GM10847 (cell line): ENCODE measurements around the gene KEL.

ENCODE experiments used
- POLR2A ChIP-seq: IDR thresholded peaks from 2 replicates; pipeline ENCODE4 v1.6.1; 2011; ENCODE audit not compliant: insufficient read length; ENCODE audit errors: extremely low read depth

KEL gene

DNA sequence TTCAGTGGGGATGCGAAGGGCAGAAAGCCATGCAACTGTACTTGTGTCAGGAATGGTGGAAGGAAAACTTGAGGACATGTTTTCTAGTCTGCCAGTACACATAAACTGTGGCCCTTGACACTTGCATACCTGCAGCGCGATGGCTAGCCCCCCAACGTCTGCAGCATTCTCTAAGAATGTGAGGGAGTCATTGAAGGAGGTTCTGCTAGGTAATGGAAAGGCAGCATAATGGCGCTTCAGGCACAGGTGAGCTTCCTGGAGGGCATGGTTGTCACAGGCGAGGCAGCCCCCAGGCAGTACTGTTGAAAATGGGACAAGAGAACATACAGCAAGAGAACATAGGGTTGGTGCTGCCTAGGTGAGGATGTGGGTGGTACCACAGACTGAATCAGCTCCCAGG lies 19.4 kb downstream of the KEL start:
- TF ChIP-seq POLR2A: no peak

GRCh38 chr7:142941541-142941940 lies 20.6 kb downstream of the KEL start:
- no peak for TF ChIP-seq POLR2A

DNA sequence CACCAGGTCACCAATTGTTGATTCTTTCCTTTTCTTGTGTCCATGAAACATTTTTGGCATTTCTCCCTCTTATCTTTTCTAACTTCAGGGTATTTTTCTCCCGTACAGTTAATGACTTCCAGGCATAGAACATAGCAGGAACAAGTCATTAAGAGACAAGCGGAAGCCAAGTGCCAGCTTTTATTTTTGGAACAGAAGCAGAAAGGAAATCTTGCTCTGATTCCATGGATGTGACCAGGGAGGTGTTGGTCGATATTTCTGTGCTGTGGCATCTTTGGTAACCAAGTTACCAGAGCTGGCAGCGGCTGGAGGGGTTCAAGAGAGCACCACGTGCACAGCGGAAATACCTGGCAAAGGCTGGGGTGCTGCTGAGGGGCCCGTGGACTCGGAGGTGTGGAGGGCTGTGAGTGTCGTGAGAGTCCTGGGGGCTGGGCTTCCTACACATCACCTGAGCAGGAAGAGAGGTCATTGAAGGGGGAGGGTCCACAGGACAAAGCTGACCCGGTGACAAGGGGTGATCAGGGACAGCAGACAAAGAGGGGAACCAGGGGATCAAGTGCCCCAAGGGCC lies 21.1 kb downstream of the KEL start:
- no peak for TF ChIP-seq POLR2A

DNA sequence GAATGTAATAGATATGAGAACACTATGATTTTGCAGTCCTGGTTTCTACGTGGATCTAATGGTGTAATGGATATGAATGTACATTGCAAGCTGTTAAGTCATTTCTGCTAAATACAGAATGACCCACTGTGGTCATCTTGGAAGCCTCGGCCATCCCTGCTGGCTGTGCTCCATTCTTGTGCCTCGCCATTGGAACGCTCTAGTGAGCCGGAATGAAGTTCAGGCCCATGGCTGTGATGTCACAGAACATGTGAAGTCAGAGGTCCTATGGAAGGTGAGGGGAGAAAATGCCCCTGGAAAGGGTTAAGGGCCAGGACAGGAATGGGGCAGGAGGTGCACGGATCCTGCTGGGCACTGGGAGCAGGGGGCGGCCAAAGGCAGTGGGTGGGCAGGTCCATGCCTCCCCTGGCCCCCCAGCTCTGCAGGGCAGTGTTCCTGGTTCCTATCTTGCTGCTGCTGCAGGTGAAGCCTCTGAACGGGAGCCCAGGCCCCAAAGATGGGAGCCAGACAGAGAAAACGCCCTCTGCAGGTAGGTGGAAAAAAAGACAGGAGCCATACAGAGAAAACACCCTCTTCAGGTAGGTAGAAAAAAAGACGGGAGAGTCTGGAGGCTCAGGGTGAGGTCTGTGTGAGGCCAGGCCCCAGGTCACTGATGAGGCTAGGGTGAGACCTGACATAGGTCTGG lies 22.8 kb downstream of the KEL start, which contains the start of gene LLCFC1:
LLCFC1 (plus strand) TSS at position 259 of the 685 bp plus-strand sequence; CDS start at position 397, 138 bp downstream.
- no peak for TF ChIP-seq POLR2A

- TF ChIP-seq POLR2A: no peak
These were observed 23.6 kb downstream of the KEL start for GRCh38 chr7:142938611-142939010.

GRCh38 chr7:142935941-142936565 lies 26.1 kb downstream of the KEL start:
- no peak for TF ChIP-seq POLR2A

GRCh38 chr7:142934056-142934455 lies 28.1 kb downstream of the KEL start:
- TF ChIP-seq POLR2A: no peak

DNA sequence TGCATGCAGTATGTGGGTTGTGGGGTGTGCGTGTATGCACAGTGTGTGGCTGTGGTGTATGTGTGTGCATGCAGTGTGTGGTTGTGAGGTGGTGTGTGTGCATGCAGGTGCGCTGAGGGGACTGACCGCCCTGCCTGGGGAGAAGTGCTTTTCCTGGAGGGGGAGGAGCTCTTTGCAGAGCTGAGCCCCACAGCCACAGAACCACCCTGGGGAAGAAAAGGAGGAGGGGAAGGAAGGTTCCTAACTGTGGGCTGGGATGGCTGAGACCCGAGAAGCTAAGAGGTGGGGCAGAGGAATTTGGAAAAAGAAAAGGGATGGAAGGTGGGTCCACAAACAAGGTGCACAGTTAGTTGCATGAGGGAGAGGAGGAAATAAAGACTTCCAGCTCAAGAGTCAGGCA lies 28.5 kb downstream of the KEL start, which contains the start of gene TRPV5:
TRPV5 (minus strand) TSS at position 123 of the 400 bp plus-strand sequence. CDS start 287 bp downstream, outside the sequence.
- no peak for TF ChIP-seq POLR2A

- TF ChIP-seq POLR2A: no peak
These were observed 29.1 kb downstream of the KEL start for GRCh38 chr7:142933092-142933475.

GRCh38 chr7:142932386-142933091 lies 29.6 kb downstream of the KEL start:
- no peak for TF ChIP-seq POLR2A

DNA sequence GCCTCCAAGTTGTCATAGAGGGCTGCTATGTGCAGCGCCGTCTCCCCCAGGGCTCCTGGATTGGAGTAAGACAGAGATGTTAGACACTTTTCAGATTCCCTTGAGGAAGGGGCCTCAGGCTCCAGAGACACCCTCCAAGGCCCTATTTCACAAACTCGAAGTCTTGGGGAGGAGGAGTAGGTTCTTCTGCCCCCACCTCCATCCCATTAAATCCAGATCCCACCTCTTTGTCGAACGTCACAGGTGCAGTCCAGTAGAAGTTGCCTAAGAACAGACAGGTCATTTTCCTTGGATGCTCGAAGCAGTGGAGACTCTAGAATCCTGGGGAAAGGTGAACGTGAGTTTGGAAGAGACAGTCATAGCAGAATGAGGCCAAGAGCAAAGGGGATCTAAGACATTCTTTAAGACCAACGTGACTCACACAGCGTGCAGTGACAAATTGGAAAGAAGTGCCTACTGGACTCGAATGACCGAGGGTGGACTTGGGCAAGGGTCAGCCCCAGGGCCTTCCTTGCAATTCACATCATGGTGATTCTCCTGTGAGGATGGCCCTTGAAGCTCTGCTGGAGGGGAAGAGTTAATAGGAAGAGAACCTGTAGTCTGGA lies 31.9 kb downstream of the KEL start:
- no peak for TF ChIP-seq POLR2A

- no peak for TF ChIP-seq POLR2A
These were observed 34.2 kb downstream of the KEL start for GRCh38 chr7:142927949-142928348.

DNA sequence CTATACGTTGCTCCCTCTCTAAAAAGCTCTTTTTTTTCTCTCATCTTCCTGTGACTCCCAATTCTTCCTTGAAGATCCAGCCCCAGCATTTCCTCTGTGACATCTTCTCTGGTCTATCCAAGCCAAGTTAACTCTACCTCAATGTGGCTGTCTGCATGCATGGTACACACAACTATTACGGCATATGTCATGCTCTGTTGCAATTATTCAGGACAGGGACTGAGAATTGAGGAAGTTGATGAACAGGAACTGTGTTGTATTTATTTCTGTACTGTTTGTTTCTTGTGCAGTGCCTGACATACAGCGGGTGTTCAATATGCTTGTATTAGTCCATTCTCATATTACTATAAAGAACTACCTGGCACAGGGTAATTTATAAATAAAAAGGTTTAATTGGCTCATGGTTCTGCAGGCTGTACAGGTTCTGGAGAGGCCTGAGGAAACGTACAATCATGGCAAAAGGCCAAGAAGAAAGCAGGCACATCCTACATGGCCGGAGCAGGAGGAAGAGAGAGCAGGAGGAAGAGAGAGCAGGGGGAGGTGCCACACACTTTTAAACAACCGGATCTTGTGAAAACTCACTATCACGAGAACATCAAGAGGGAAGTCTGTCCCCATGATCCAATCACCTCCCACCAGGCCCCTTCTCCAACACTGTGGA lies 34.9 kb downstream of the KEL start:
- TF ChIP-seq POLR2A: no peak

GRCh38 chr7:142925413-142925812 lies 36.8 kb downstream of the KEL start:
- TF ChIP-seq POLR2A: no peak

GRCh38 chr7:142923391-142923790 lies 38.8 kb downstream of the KEL start:
- TF ChIP-seq POLR2A: no peak
